ENCODE data around the gene TSPAN5.

GRCh38 chr4:98528882-98529281 lies 129.5 kb downstream of the TSPAN5 start:
- TF ChIP-seq CTCF (IDR thresholded peaks at IDR 0.05; ENCODE audit: insufficient read depth, low read length, poor library complexity, severe bottlenecking) (no peak), EZH2phosphoT487 (conservative IDR thresholded peaks at IDR 0.05; ENCODE audit: low read length) (no peak)

All from SU-DHL-6 (cell line).